ENCODE results near the gene ADAMTSL5.
A peak's percentile ranks its signal among the peaks of the same experiment; 100 is the strongest.

The ADAMTSL5 gene

DNA sequence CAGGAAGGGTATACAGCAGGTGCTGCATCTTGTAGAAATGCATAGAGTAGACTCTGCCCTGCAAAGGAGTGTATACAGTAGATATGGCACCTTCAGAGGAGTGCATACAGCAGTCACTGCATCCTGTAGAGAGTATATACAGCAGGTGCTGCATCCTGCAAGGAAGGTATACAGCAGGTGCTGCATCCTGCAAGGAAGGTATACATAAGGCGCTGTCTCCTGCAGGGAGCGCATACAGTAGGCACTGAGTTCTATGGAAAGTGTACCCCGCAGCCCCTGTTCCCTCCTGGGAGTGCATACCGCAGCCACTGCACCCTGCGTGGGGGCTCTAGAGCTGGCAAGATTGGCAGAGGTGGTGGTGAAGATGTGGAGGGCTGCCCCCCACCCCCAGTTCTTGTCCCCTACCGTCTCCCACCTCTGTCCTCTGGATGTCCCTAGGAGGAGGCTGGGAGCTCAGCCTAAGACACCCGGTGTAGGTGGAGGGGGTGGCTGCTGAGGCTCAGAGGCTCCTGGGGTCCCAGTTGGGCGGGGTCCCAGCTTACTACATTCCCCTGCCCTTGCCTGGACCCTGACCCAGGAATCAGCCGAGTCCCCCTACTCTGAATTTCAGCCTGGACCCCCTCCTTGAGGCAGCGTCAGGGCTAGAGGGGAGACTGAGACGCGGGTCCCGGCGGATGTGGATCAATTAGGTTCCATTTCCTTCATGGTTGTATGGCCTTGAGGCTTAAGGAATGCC lies 2.3 kb upstream of the ADAMTSL5 start:
- TF ChIP-seq CTCF (IDR thresholded peaks at IDR 0.05): no peak
- H3K27ac ChIP-seq: no peak overlapping the region

DNA sequence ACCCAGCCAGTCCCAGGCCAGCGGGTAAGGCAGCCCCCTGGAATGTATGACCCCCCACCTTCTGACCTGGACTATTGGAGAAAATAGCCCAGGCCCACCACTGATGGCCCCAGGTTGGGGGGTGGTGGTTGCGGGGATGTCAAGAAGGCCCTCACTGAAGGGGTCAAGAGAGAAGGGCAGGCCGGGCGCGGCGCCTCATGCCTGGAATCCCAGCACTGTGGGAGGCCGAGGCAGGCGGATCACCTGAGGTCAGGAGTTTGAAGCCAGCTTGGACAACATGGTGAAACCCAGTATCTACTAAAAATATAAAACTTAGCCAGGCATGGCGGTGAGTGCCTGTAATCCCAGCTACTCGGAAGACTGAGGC lies 1.5 kb upstream of the ADAMTSL5 start:
- TF ChIP-seq CTCF (IDR thresholded peaks at IDR 0.05): no peak
- TF ChIP-seq ZFX (IDR thresholded peaks at IDR 0.05; ENCODE audit: borderline replicate concordance): no peak
- H3K27ac ChIP-seq: no peak overlapping the region

DNA sequence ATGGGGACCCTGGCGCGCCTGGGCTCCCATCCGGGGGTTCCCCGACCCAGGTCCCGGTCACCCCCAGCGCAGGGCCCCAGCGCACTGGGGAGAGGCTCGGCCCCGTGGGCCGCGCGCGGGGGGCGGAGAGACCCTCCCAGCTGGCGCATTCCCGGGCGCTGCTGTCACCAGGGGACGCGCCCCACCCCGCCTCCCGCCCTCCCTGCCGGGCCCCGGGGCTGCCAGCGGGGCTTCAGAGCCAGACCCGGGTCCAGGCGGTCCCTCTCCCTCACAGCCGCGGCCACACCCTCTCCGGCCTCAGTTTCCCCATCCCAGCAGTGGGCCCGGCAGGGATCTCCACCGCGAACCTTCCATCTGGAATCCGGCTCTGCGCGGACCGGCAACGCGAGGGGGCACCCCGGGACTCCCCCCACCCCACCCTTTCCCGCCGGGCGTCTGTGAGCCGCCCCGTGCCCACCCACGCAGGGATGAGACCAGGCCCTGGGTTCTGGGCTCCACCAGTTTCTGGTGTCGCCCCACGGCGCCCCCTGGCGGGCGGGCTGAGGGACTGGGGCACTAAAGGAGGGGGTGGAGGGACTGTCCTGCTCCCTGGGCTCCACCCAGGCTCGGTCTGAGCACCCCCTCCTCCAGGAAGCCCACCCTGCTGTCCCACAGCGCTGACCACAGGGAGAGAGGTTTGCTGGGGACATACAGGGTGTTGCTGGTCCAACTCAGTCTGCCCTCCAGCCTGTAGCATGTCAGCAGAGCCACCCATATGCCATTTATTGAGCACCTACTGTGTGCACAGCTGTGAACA lies 878 bp upstream of the ADAMTSL5 start:
- TF ChIP-seq ZFX (IDR thresholded peaks at IDR 0.05; ENCODE audit: borderline replicate concordance) (no peak), CTCF (IDR thresholded peaks at IDR 0.05) (peak; percentile 75)
- H3K27ac ChIP-seq: no peak overlapping the region

GRCh38 chr19:1511318-1512317 lies 1.2 kb downstream of the ADAMTSL5 start:
- no peak overlapping the region for H3K27ac ChIP-seq
- TF ChIP-seq ZFX (IDR thresholded peaks at IDR 0.05; ENCODE audit: borderline replicate concordance) (no peak), CTCF (IDR thresholded peaks at IDR 0.05) (no peak)

DNA sequence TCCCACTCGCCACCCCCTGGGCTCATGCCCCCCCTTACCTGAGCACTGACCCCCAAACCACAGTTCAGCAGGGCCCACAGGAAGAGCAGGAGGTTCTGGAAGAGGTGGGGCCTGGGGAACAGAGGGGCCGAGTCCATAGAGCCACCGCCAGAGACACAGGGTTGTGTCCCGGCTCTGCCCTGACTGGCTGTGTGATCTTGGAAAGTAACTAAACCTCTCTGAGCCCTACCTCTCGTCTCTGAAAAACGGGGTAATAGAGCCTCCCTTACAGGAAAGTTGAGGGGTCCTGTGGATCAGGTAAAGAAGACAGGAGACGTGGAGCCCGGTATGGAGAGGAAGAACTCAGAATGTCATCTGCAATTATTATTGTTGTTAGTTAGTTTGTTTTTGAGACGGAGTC lies 2.0 kb downstream of the ADAMTSL5 start:
- no peak overlapping the region for H3K27ac ChIP-seq
- TF ChIP-seq CTCF (IDR thresholded peaks at IDR 0.05) (no peak), ZFX (IDR thresholded peaks at IDR 0.05; ENCODE audit: borderline replicate concordance) (no peak)

DNA sequence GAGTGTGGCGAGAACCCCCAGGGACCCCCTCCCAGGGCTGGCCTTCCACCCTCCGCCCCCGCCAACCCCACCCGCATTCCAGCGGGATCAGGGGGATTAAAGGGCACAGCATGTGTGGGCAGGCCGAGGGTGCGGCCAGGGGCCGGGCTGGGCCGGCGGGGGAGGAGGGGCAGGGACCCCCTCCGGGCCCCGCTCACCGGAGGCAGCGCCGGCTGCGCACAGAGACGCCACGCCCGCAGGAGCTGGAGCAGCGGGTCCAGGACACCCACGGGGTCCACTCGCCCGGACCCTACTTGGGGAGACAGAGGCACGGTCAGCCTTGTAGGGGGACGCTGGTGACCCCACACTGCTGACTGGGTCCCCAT lies 2.4 kb downstream of the ADAMTSL5 start:
- H3K27ac ChIP-seq: no peak overlapping the region
- no peak for TF ChIP-seq CTCF (IDR thresholded peaks at IDR 0.05)
- no peak for TF ChIP-seq ZFX (IDR thresholded peaks at IDR 0.05; ENCODE audit: borderline replicate concordance)

Data from 22Rv1 (cell line).